ENCODE data around the gene HELT. TPM values are rescaled to one million over a fixed set of nuclear protein-coding genes. Genes with fewer than 3 reads are reported as not detected.

Gene HELT
- total and polyA plus RNA-seq, 11 donors = not detected

DNA sequence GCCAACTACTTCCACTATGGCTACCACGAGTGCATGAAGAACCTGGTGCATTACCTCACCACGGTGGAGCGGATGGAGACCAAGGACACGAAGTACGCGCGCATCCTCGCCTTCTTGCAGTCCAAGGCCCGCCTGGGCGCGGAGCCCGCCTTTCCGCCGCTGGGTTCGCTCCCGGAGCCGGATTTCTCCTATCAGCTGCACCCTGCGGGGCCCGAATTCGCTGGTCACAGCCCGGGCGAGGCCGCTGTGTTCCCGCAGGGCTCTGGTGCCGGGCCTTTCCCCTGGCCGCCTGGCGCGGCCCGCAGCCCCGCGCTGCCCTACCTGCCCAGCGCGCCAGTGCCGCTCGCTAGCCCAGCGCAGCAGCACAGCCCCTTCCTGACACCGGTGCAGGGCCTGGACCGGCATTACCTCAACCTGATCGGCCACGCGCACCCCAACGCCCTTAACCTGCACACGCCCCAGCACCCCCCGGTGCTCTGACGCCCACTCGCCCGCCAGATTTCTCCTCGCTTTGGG lies 2.1 kb downstream of the HELT start:
- peaks cover 45 to 98% (median 78%) of the 10 kb centered on the region in 9 donors for H3K27me3 ChIP-seq
- DNase-seq = no peak
- peaks cover 0 to 58% (median 21%) of the 10 kb centered on the region in 12 donors for H3K4me1 ChIP-seq
- ATAC-seq = peak in 1 of 4 donors; percentile 36
- intact Hi-C loops (cut with DNase I) = no loop called here
- no peaks in the 10 kb centered on the region for H3K9me3 ChIP-seq
- TF ChIP-seq POLR2A (IDR thresholded peaks at IDR 0.05) = no peak
- TF ChIP-seq CTCF (IDR thresholded peaks at IDR 0.05) = no peak
- no peak overlapping the region for H3K27ac ChIP-seq
- H3K36me3 ChIP-seq = no peaks in the 10 kb centered on the region
- peak overlapping the region in 10 of 12 donors; percentile 3 to 34 (median 16) for H3K4me3 ChIP-seq
- 1 to 2% (median 1%) methylated on average over 15 to 48 of the region's 48 CpGs for WGBS, 4 donors

DNA sequence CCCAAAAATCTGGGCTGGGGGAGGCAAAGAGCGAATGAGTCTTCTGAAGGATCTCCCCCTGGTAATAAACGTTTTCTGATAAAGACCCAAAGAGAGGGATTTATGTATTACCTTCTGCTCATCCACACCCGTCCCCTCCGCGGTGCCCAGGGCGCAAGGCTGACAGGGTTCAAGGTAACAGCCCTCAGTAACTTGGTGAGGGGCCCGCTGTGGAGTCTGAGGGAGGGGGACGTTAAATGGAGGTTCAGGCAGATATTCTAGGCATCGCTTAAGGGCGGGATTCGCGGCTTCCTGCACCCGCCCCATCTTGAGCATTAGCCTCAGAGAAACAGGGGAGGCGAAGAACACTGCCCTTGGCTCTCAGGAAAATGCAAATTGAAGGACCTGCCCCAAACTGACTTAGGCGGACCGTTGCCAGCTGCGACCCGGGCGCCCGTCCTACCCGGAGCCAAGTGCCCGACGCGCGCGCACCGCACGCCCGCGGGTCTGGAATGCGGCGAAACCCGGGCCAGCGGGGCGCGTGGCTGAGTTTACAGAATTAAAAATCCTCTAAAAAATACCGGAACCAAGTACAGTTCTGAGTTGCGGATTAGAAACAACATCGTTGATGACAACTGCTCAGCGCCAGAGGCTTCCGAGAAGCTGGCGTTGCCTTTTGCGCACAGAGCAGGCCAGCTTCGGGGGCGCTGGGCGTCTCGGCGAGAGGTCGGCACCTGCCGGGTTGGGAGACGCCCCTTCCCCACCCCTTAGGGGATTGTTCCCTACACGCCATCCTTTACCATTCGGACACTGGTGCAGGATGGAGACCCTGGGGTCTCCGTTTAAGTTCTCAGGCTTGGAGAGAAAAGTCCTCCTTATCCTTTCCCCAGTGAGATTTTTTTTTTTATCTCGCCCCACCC lies 2.8 kb downstream of the HELT start:
- H3K4me1 ChIP-seq = peaks cover 0 to 55% (median 21%) of the 10 kb centered on the region in 12 donors
- TF ChIP-seq POLR2A (IDR thresholded peaks at IDR 0.05) = no peak
- TF ChIP-seq CTCF (IDR thresholded peaks at IDR 0.05) = no peak
- H3K9me3 ChIP-seq = no peaks in the 10 kb centered on the region
- ATAC-seq (no peak), DNase-seq (no peak)
- H3K27me3 ChIP-seq = peaks cover 45 to 90% (median 70%) of the 10 kb centered on the region in 9 donors
- intact Hi-C loops (cut with DNase I) = no loop called here
- H3K4me3 ChIP-seq = peak overlapping the region in 10 of 12 donors; percentile 3 to 27 (median 12)
- H3K36me3 ChIP-seq = no peaks in the 10 kb centered on the region
- no peak overlapping the region for H3K27ac ChIP-seq
- 2 to 3% (median 2%) methylated on average over 53 to 55 of the region's 55 CpGs for WGBS, 4 donors

- H3K9me3 ChIP-seq = no peaks in the 10 kb centered on the region
- 55 to 79% (median 60%) methylated on average over 9 of the region's 9 CpGs for WGBS, 4 donors
- H3K36me3 ChIP-seq = no peaks in the 10 kb centered on the region
- H3K4me1 ChIP-seq = peaks cover 0 to 31% (median 15%) of the 10 kb centered on the region in 12 donors
- no peak overlapping the region for H3K4me3 ChIP-seq
- TF ChIP-seq CTCF (IDR thresholded peaks at IDR 0.05) (no peak), POLR2A (IDR thresholded peaks at IDR 0.05) (no peak)
- DNase-seq (no peak), ATAC-seq (no peak)
- intact Hi-C loops (cut with DNase I) = no loop called here
- no peak overlapping the region for H3K27ac ChIP-seq
- peaks cover 25 to 68% (median 48%) of the 10 kb centered on the region in 9 donors for H3K27me3 ChIP-seq
Measured at GRCh38 chr4:185023471-185023870, 5.2 kb downstream of the HELT start.

DNA sequence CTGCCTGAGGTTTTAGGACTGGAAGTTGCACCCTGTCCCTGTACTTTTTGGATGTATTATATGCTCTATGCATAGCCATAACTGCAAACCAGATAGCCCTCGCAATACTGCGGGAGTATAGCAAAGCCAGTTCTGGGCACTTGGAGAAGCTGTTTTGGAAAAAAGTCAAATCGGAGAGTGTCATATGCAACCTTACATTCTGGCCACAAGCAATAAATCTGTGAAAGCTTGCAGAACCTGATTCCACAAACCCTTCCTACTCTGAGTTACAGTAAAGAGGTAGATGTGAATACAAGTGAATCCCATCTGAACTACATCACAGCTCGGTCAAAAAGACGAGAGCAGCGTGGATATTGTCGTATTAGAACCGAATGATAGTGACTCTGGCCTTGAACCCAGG lies 10.3 kb downstream of the HELT start:
- peaks cover 0 to 22% (median 5%) of the 10 kb centered on the region in 9 donors for H3K27me3 ChIP-seq
- 94 to 96% (median 95%) methylated on average over 8 of the region's 8 CpGs for WGBS, 4 donors
- no peak for ATAC-seq

More for the DNA sequence above, 10.3 kb downstream of the HELT start:
- H3K27ac ChIP-seq = no peak overlapping the region
- intact Hi-C loops (cut with DNase I) = no loop called here
- H3K9me3 ChIP-seq = no peaks in the 10 kb centered on the region
- H3K36me3 ChIP-seq = no peaks in the 10 kb centered on the region
- no peak for TF ChIP-seq POLR2A (IDR thresholded peaks at IDR 0.05)
- TF ChIP-seq CTCF (IDR thresholded peaks at IDR 0.05) = no peak
- H3K4me3 ChIP-seq = no peak overlapping the region
- DNase-seq = no peak
- no peaks in the 10 kb centered on the region for H3K4me1 ChIP-seq
